ENCODE data around the gene PNO1.

PNO1 gene

DNA sequence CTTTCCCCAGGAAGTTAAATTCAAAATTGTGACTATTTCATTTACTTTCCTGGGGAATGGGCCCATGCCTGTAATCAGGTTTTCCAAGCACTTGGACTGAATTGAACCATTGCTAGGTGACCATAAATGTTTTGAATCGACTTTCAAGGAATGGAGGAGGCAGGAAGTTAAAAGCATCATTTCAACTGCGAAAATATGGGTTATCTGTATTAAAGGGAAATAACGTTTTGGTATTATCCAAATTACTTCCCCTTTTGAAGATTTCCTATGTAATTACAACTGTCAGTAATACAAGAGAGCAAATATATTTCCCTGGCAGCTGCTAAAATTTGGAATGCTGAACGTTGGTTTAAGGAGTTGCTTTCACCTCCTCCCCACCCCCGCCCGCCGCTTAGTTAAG lies 19.0 kb downstream of the PNO1 start:
- 96 to 98% methylated on average over 5 to 6 of the region's 7 CpGs for WGBS, 2 experiments
- Histone ChIP-seq H3K27ac (ENCODE audit: insufficient read depth, low read depth, low read length, poor library complexity, severe bottlenecking) (no peak overlapping the region), H3K4me1 (ENCODE audit: control insufficient read depth, insufficient read depth, low read length) (no peaks in the 10 kb centered on the region), H3K27me3 (ENCODE audit: control insufficient read depth, insufficient read depth, low read length, poor library complexity, severe bottlenecking) (no peaks in the 10 kb centered on the region), H3K9me3 (ENCODE audit: control insufficient read depth, low read length) (no peaks in the 10 kb centered on the region), H3K36me3 (ENCODE audit: control insufficient read depth, insufficient read depth, low read length) (peaks cover 14% of the 10 kb centered on the region), H3K4me3 (ENCODE audit: insufficient read depth, low read depth, low read length) (no peak overlapping the region)

DNA sequence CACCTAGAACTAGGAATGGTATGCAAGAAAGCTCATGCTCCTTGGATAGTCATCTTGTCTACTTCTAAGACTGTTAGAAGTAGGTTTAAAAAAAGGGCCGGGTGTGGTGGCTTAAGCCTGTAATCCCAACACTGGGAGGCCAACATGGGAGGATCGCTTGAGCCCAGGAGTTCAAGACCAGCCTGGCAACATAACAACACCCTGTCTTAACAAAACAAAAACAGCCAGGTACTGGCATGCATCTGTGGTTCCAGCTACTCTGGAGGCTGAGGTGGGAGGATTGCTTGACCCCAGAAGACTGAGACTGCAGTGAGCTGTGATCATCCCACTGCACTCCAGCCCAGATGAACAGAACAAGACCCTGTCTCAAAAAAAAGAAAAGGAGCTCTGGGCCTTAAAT lies 19.9 kb downstream of the PNO1 start:
- Histone ChIP-seq H3K27ac (ENCODE audit: insufficient read depth, low read depth, low read length, poor library complexity, severe bottlenecking) (no peak overlapping the region), H3K27me3 (ENCODE audit: control insufficient read depth, insufficient read depth, low read length, poor library complexity, severe bottlenecking) (no peaks in the 10 kb centered on the region), H3K36me3 (ENCODE audit: control insufficient read depth, insufficient read depth, low read length) (peaks cover 9% of the 10 kb centered on the region), H3K9me3 (ENCODE audit: control insufficient read depth, low read length) (no peaks in the 10 kb centered on the region), H3K4me3 (ENCODE audit: insufficient read depth, low read depth, low read length) (no peak overlapping the region), H3K4me1 (ENCODE audit: control insufficient read depth, insufficient read depth, low read length) (no peaks in the 10 kb centered on the region)
- 45 to 46% methylated on average over 2 of the region's 2 CpGs for WGBS, 2 experiments

DNA sequence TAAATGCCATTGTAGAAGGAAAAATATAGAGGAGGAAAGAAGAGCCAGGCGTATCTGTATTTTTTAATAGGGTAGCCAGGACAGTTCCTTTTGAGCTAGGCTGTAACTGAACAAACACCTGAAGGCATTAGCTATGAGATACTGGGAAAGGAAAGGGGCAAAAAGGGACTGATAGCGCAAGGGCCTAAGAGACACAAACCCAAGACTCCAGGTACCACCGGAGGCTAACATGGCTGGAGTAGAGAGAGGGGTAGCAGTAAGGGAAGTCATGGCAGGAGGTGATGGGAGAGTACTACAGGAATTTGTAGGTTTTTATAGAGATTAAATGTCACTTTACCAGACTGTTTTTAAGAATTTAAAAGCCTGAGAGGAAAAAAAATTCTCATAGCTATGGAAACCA lies 20.7 kb downstream of the PNO1 start:
- Histone ChIP-seq H3K9me3 (ENCODE audit: control insufficient read depth, low read length) (no peaks in the 10 kb centered on the region), H3K4me1 (ENCODE audit: control insufficient read depth, insufficient read depth, low read length) (no peaks in the 10 kb centered on the region), H3K27me3 (ENCODE audit: control insufficient read depth, insufficient read depth, low read length, poor library complexity, severe bottlenecking) (no peaks in the 10 kb centered on the region), H3K4me3 (ENCODE audit: insufficient read depth, low read depth, low read length) (no peak overlapping the region), H3K27ac (ENCODE audit: insufficient read depth, low read depth, low read length, poor library complexity, severe bottlenecking) (no peak overlapping the region), H3K36me3 (ENCODE audit: control insufficient read depth, insufficient read depth, low read length) (peaks cover 9% of the 10 kb centered on the region)
- 95 to 97% methylated on average over 3 of the region's 3 CpGs for WGBS, 2 experiments

DNA sequence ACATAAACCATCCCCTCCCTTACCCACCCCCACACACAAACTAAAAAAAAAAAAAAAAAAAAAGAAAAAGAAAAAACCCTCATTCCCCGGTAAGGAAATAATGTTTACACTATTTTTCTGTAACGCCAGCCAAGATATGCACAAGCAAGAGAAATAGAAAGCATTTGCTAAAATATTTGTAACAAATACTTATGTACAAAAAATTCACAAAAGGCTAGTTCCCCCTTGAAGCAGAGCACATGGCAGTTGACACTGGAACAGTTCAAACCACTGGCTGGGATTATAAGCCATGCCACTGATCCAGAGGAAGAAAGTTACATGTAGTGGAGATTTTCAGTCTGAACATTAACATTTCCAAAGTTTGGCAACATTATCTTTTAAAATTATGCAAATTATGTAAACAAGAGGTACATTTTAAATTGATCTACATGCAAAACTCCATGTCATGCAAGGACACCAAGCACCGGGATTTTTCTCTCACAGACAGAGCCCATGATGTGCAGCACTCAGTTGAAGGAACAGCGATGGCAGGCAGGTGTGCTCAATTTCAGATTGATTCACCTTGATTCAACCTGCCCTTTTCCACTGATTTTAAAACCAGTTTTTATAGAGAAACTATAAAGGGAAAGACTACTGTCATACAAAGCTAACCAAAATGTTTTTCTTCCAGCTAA lies 21.4 kb downstream of the PNO1 start:
- peaks cover 13% of the 10 kb centered on the region for H3K36me3 ChIP-seq (ENCODE audit: control insufficient read depth, insufficient read depth, low read length)
- no peak overlapping the region for H3K27ac ChIP-seq (ENCODE audit: insufficient read depth, low read depth, low read length, poor library complexity, severe bottlenecking)
- no peaks in the 10 kb centered on the region for H3K4me1 ChIP-seq (ENCODE audit: control insufficient read depth, insufficient read depth, low read length)
- no peaks in the 10 kb centered on the region for H3K27me3 ChIP-seq (ENCODE audit: control insufficient read depth, insufficient read depth, low read length, poor library complexity, severe bottlenecking)
- H3K4me3 ChIP-seq (ENCODE audit: insufficient read depth, low read depth, low read length), result no peak overlapping the region
- H3K9me3 ChIP-seq (ENCODE audit: control insufficient read depth, low read length), result no peaks in the 10 kb centered on the region
- 95% methylated on average over 2 of the region's 4 CpGs for WGBS, 2 experiments

DNA sequence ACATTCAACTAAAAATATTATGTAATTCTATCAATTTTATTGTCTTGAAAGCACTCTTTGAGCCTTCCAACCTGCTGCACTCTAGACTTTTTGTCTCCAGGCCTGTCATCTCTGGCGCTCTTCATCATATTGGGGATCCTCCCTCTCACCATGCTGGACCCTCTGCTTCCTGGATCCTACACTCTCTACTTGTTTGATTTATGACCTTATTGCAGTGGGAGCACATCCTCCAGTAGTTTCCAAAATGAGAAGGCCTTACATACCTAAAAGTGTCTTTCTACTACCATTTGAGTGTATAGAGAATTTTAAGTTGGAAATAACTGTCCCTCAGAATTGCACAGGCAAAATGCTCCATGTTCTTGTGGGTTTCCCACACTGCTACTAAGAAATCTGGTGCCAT lies 25.2 kb downstream of the PNO1 start:
- WGBS, 2 experiments, result 95 to 100% methylated on average over 1 of the region's 1 CpG
- Histone ChIP-seq H3K27ac (ENCODE audit: insufficient read depth, low read depth, low read length, poor library complexity, severe bottlenecking) (no peak overlapping the region), H3K4me3 (ENCODE audit: insufficient read depth, low read depth, low read length) (no peak overlapping the region), H3K36me3 (ENCODE audit: control insufficient read depth, insufficient read depth, low read length) (peaks cover 5% of the 10 kb centered on the region), H3K4me1 (ENCODE audit: control insufficient read depth, insufficient read depth, low read length) (no peaks in the 10 kb centered on the region), H3K27me3 (ENCODE audit: control insufficient read depth, insufficient read depth, low read length, poor library complexity, severe bottlenecking) (no peaks in the 10 kb centered on the region), H3K9me3 (ENCODE audit: control insufficient read depth, low read length) (no peaks in the 10 kb centered on the region)

DNA sequence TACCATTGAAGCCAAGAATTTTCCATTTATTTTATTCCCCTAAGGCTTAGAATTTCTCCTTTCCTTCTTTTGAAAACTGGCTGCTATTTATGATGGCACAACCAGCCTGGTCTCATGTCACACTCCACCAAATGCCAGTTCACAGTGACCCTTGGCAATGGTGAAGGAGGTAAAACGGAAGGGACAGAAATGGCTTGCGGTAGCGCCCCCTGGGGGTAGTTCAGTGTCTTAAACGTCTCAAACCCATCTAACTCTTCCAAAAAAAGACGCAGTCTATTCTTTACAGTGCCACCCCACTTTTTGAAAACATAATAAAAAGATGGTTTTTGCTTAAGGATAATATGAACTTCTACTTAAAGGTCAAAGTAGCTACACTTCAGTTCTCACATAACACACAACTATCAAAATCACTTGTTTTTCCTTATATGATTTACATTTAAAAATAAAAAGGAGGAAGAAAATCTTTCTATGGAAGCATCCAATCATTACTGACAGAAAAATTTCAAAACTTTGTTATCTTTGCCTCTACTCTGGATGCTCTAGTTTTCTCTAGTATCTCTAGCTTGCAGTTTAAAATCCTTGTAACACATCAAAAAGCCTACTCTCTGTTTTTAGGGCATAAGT lies 28.0 kb downstream of the PNO1 start:
- no peaks in the 10 kb centered on the region for H3K9me3 ChIP-seq (ENCODE audit: control insufficient read depth, low read length)
- 40% methylated on average over 4 of the region's 5 CpGs; no CpG with 5 or more reads in 1 of the 2 experiments for WGBS, 2 experiments
- no peaks in the 10 kb centered on the region for H3K4me1 ChIP-seq (ENCODE audit: control insufficient read depth, insufficient read depth, low read length)
- H3K36me3 ChIP-seq (ENCODE audit: control insufficient read depth, insufficient read depth, low read length), result peaks cover 4% of the 10 kb centered on the region
- no peak overlapping the region for H3K27ac ChIP-seq (ENCODE audit: insufficient read depth, low read depth, low read length, poor library complexity, severe bottlenecking)
- no peak overlapping the region for H3K4me3 ChIP-seq (ENCODE audit: insufficient read depth, low read depth, low read length)
- H3K27me3 ChIP-seq (ENCODE audit: control insufficient read depth, insufficient read depth, low read length, poor library complexity, severe bottlenecking), result no peaks in the 10 kb centered on the region

DNA sequence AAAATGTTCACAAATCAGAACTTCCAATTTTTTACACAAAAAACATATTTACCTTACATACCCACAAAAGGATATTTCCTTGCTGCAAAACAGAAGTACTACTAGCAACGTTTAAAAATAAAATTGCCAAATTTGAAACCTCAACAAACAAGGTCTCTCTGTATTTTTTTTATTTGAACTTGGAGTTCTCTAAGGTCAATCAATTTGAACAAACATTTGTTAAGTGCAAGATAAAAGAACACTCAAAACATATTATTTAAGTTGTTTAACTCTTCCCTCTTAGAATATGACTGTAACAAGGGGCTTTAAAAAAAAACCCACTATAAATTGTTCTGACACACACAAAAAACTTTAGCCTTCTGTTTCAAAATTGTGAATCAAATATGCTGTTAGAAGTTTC lies 29.6 kb downstream of the PNO1 start:
- no peak overlapping the region for H3K27ac ChIP-seq (ENCODE audit: insufficient read depth, low read depth, low read length, poor library complexity, severe bottlenecking)
- H3K9me3 ChIP-seq (ENCODE audit: control insufficient read depth, low read length), result no peaks in the 10 kb centered on the region
- H3K36me3 ChIP-seq (ENCODE audit: control insufficient read depth, insufficient read depth, low read length), result peaks cover 4% of the 10 kb centered on the region
- 100% methylated on average over 1 of the region's 1 CpG for WGBS, 2 experiments
- no peaks in the 10 kb centered on the region for H3K27me3 ChIP-seq (ENCODE audit: control insufficient read depth, insufficient read depth, low read length, poor library complexity, severe bottlenecking)
- H3K4me1 ChIP-seq (ENCODE audit: control insufficient read depth, insufficient read depth, low read length), result no peaks in the 10 kb centered on the region
- H3K4me3 ChIP-seq (ENCODE audit: insufficient read depth, low read depth, low read length), result no peak overlapping the region

DNA sequence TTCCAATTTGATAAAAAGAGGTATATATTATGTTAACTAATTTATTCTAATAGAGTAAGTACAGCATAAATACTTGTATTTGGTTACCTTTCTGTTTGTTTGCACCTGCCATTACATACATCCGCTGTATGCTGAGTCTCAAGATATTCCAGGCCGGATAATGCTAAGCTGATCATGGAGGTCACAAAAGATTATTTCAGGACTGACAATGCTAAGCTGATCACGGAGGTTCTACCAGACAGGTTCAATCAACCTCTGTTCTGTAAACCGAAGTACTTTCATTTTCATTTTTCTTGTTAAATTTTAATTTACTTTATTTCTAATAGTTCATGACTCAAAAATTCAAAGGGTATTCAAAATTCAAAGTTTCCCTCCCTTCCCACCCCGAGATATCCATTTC lies 31.1 kb downstream of the PNO1 start:
- Histone ChIP-seq H3K27me3 (ENCODE audit: control insufficient read depth, insufficient read depth, low read length, poor library complexity, severe bottlenecking) (no peaks in the 10 kb centered on the region), H3K9me3 (ENCODE audit: control insufficient read depth, low read length) (no peaks in the 10 kb centered on the region), H3K4me1 (ENCODE audit: control insufficient read depth, insufficient read depth, low read length) (no peaks in the 10 kb centered on the region), H3K36me3 (ENCODE audit: control insufficient read depth, insufficient read depth, low read length) (peaks cover 2% of the 10 kb centered on the region), H3K27ac (ENCODE audit: insufficient read depth, low read depth, low read length, poor library complexity, severe bottlenecking) (no peak overlapping the region), H3K4me3 (ENCODE audit: insufficient read depth, low read depth, low read length) (no peak overlapping the region)
- WGBS, 2 experiments, result 95 to 97% methylated on average over 5 of the region's 5 CpGs

DNA sequence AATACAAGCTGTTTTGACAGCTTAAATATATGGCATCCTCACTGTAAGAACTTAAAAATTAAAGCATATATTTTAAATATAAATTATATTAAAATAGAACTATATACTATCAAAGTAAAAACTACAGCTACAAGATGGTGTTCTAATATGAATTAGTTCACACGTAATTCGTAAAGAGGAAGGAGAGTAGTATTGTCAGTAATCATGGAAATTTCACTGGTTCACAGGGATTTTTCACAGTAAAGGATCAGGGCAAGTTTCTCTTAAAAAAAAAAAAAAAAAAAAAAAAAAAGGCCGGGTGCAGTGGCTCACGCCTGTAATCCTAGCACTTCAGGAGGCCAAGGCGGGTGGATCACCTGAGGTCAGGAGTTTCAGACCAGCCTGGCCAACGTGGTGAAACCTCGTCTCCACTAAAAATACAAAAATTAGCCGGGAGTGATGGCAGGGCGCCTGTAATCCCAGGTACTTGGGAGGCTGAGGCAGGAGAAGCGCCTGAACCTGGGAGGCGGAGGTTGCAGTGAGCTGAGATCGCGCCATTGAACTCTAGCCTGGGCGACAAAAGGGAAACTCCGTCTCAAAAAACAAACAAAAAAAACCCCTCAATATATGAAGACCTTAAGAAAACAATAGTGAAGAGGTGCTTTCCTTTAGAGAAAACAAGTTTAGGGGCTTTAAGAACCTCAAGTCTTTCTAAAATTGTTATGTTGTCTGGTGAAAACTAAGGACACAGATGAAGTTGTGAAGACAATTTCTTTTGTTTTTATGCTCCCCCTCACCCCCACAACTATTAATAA lies 32.5 kb downstream of the PNO1 start:
- Histone ChIP-seq H3K9me3 (ENCODE audit: control insufficient read depth, low read length) (no peaks in the 10 kb centered on the region), H3K27me3 (ENCODE audit: control insufficient read depth, insufficient read depth, low read length, poor library complexity, severe bottlenecking) (no peaks in the 10 kb centered on the region), H3K4me3 (ENCODE audit: insufficient read depth, low read depth, low read length) (no peak overlapping the region), H3K36me3 (ENCODE audit: control insufficient read depth, insufficient read depth, low read length) (no peaks in the 10 kb centered on the region), H3K4me1 (ENCODE audit: control insufficient read depth, insufficient read depth, low read length) (no peaks in the 10 kb centered on the region), H3K27ac (ENCODE audit: insufficient read depth, low read depth, low read length, poor library complexity, severe bottlenecking) (no peak overlapping the region)
- WGBS, 2 experiments, result 84 to 87% methylated on average over 13 to 15 of the region's 15 CpGs

DNA sequence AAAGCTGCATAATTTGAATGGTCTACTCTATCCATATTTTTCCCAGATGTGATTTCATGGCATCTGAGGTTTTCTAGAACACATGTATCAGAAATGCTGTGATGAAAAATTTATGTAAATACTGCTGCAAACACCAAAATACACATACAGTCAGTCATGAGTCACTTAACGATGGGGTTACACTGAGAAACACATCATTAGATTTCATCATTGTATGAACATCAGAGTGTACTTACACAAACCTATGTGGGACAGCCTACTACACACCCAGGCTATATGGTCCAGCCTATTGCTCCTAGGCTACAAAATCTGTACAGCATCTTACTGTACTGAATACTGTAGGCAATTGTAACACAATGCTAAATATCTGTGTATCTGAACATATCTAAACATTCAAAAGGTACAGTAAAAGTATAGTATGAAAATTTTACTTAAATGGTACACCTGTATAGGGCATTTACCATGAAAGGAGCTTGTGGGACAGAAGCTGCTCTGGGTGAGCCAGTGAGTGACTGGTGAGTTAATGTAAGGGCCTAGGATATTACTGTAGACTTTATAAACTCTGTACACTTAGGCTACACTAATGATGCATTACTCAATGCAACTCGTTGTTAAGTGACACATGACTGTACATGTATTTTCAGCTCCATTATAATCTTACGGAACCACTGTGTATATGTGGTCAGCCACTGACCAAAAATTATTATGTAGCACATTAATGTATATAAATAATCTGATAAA lies 33.5 kb downstream of the PNO1 start:
- Histone ChIP-seq H3K27me3 (ENCODE audit: control insufficient read depth, insufficient read depth, low read length, poor library complexity, severe bottlenecking) (no peaks in the 10 kb centered on the region), H3K4me3 (ENCODE audit: insufficient read depth, low read depth, low read length) (no peak overlapping the region), H3K9me3 (ENCODE audit: control insufficient read depth, low read length) (no peaks in the 10 kb centered on the region), H3K27ac (ENCODE audit: insufficient read depth, low read depth, low read length, poor library complexity, severe bottlenecking) (no peak overlapping the region), H3K4me1 (ENCODE audit: control insufficient read depth, insufficient read depth, low read length) (no peaks in the 10 kb centered on the region), H3K36me3 (ENCODE audit: control insufficient read depth, insufficient read depth, low read length) (no peaks in the 10 kb centered on the region)
- WGBS, 2 experiments, result 87 to 91% methylated on average over 2 of the region's 3 CpGs
